HG02852 (cell line): ENCODE results near the gene MRPS5.

Source experiments
- ATAC-seq: cut with Tn5 transposase; IDR thresholded peaks from one replicate; pipeline ENCODE4 v1.9.1; 2021; ENCODE audit warnings: mild to moderate bottlenecking, moderate library complexity; ENCODE audit not compliant: unreplicated experiment

The MRPS5 gene

DNA sequence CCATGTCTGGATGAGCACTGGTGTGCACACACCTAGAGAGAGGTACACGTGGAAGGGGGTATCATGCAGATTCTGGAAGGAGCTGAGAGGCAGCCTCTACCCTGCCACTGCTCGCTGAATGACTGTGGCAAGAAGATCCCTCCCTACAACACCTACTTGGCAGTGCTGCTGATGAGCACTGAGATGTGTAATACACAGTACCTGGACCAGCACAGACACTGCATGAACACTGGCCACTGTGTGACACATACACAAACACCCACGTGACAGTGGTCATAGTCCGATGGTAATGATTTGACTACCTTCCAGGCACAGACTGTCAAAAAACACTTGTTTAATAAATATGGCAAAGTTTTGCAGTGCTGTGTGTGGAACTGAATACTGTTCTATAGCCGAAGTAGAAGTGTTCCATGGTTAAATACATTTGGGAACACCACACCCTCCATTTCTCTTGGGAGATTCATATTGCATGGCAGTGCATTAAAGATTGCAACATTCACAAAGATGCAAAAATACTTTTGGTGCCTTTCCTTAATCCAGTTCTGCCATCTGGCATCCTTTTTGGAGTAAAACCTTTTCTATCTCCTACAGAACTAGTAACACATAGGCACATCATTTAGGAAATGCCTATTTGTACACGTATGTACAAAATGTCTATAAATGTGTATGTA lies 29.6 kb downstream of the MRPS5 start:
- no peak for ATAC-seq

DNA sequence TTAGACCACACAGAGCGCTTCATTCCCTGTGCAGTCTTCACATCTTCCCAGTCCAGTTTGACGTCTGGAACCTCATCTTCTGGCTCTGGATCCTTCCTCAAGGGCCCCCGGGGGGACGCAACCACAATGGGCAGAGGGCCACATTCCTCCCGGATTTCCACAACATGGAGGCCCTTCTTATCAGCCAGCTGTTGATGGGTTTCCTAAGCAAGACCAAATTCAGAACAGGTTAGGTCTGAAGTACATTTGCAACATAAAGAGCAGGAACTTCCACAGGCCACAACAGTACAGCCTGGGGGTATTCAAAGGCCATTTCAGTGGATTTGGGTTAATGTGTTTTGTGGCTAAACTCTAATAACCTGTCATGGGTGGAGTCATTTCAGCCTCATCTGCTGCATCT lies 34.2 kb downstream of the MRPS5 start:
- no peak for ATAC-seq

DNA sequence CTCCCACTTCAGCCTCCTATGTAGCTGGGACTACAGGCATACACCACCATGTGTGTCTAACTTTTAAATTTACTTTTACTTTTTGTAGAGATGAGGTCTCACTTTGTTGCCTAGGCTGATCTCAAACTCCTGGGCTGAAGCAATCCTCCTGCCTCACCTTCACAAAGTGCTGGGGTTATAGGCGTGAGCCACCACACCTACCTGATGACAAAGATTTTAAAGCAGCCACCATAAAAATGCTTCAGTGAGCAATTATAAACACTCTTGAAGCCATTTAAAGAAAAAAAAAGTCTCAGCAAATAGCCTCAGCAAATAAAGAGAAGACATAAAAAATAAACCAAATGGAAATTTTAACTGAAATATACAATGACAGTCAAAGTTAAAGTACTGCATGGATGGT lies 35.6 kb downstream of the MRPS5 start:
- ATAC-seq, result no peak

DNA sequence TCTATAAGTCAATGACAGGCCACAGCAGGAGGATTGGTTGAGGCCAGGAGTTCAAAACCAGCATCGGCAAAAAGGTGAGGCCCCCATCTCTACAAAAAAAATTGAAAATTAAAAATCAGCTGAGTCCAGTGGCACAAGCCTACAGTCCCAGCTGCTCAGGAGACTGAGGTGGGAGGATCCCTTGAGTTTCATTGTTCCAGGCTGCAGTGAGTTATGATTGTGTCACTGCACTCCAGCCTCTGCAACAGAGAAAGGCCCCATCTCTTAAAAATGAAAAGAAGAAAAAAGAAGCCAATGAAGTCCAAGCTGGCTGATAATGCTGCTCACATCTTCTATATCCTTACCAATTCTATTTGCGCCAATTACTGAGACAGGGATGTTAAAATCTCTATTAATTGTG lies 39.1 kb downstream of the MRPS5 start:
- no peak for ATAC-seq

DNA sequence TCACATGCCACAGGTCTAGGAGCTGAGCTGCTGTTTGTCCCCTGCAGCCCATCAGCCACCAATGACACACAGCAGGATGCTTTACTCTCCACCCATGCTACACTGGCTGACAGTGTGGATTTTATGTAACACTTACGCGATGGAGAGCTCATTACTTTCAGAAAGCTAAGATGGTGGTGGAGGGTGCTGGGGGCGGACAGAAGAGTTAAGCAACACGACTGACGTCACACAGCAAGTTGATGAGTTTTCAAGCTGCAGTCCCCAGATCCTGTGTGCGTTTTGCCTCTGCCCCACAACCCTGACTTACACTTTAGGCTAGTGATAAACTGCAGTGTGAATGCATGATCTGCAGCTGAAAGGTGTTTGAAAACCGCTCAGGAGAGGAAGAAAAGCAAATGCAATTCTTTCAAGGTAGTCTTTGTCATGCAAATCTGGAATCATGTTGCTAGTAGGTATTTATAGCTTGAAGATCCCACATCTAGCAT lies 42.4 kb downstream of the MRPS5 start:
- ATAC-seq, result no peak

DNA sequence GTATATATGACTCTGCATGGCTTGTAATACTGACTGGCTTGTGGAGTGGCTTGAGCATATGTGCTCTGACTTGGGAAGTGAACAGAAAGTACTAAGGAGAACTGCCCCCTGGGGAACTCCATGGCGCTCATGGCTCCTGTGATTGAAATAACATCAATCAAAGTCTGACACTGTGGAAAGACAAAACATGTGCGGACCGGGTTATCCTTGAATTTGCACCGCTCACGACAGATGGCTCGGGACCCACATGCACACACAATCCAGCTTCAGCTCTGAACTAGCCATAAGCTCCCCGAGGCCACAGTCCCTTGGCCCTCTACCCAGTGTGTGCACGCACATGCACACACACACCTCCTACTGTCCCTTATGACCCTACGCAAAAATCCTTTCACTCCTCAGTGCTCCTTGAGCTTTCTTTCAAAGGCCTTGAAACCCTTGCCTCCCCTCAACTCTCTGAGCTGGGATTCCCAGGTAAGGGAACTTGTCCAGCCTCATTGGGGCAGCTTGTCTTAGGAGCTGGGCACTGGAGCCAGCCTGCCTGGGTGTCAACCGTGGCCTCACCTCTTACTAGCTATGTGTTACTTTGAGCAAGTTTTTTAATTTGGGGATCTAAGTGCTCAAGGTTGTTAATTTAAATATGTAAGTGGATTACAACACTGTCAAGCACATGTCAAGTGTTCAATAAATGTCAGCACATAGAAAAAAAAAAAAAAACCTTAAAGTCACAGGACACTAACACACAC lies 43.6 kb downstream of the MRPS5 start:
- no peak for ATAC-seq

DNA sequence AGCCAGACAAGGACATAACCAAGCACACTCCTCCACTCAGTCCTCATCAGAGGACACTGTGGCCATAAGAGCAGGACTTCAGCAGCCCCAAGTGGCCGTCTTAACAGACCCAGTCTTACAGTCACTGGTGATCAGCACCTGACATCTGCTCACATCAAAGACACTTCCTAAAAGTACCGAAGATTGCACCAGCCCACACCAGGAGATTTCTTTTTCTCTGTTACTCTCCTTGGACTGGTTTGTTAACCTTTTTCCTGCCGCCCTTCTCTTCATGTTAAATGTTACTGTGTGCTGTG lies 44.1 kb downstream of the MRPS5 start:
- no peak for ATAC-seq

DNA sequence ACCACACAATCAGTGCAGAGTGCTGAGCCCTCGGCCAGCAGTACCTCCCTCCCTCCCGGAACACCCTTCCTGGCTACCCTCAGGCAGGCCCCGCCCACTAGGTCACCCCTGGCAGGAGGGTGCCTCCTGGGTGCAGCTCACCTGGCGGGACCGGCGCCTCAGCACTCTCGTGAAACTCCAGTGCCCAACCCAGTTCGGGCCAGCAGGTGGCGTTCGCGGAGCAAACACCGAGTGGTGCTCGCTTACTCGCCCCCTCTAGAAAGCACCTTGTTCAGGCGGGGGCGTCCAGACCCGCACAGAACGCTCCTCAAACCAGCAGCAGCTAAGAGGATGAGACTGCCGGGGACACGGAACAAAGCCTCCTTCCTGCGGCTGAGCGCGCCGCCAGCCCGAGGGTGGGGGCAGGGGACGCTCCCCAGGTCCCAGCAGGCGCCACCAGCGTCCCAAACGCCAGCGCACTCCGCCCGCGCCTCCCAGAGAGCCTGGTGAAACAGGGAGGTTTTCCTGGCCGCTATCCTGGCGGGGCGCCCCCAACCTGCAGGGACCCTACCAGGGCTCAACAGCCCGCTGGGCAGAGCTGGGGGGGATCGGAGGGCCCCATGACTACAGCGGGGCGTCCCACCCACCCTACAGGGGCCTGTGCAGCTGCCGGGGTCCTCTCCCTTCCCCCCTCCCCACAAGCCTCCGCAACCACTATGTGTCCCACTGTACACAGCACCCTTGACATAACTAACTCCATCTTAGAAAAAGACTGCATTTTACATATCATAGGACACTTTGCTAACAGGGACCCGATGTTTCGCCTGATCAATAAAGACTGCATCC lies 44.7 kb downstream of the MRPS5 start:
- ATAC-seq, result peak; percentile 86

DNA sequence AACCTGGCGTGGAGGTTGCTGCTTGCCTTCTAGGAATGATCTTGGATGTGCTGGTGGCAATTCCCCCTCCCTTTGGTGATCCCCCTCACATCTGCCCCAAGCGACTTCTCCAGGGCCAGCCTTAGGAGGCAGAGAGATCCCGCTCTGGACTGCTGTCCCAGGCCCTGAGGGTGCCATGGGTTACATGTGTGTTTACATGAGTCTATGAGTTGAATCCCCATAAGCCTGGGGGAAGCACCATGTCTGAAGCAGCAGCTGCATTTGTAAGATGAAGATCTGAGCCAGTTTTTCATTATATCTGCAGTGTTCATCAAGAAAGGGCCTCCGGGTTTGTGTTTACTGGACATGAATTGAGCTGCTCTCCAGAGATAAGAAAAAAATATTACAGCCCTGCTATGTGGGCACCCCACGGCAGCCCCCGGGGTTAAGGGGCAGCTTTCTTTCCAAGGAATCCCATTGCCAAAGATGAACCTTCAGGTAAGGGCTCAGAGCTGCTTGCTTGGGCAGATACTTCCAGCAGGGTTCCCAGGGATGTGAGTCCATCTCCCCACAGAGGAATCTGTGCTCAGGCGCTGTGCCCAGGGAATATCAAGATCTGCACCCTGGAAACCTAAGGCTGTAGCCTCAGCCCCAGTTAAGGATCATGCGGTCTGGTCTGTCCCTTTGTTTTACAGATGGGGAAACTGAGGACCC lies 46.0 kb downstream of the MRPS5 start:
- no peak for ATAC-seq

DNA sequence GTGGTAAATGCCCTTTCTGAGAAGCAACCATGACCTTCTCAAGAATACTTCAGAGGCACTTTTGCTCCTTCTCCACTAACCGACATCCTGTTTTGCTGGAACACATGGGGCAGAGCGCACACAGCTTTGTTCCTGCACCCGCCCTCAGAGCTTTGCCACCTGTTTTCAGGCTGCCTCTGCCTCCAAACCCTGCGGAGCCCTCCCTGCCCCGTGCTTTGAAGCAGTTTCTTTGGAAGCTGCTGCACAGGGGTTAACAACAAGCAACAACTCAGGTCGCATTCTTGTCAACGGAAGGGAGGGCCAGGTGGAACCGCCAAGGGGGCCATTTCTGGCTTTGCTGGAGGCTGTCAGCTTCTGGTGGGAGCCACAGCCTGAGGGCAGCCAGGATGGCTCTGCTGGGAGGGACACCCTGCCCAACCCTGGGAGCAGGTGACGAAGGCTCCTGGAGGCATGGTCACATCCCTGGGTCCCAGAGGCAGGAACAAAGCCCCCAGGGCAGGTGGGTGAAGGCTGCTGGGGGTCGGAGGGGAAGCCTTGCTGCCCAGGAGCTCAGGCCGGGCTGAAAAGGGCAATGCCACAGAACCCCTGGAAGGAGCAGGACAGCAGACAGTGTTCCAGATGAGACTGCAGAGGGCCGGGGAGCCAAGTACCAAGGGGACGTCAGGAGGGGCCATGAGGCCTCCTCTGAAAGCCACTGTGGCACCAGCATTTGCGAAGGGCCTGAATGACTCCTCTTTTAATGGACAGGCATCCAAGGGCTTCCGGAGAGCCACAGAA lies 46.8 kb downstream of the MRPS5 start:
- ATAC-seq, result no peak

DNA sequence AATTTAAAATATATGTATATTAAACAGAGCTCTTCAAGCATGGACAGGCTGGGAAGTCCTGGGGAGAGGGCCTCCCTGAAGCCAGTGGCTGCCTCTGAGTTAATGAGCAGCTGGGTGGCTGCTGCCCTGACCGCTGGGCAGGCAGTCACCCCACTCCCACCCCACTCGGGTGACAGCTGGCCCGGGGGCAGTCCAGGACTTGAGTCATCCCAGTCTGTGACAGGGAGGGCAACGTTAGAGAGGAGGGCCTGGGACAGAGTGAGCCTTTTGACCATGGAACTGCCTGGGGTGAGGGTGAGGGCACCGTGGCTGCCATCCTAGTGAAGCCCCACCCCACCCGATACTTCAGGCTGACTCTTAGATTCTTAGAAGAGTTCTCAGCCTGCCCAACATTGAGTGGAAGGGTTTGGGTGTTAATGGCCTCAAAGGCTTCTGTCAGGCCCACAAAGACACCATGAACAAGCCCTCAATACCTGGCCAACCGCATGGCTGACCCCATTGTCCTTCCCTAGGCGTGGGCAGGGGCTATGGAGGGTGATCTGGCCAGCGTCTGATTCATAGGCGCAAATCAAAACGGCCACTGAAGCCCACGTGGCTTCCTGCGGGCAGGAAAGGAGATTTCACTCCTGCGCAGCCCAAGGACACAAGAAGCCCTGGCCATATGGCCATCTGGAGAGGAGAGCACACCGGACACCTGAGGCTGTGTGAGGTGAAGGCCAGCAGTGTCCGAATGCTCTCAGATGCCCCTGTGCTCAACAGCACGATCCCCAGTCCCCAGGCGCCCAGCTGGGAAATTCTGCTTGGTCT lies 47.5 kb downstream of the MRPS5 start:
- no peak for ATAC-seq

DNA sequence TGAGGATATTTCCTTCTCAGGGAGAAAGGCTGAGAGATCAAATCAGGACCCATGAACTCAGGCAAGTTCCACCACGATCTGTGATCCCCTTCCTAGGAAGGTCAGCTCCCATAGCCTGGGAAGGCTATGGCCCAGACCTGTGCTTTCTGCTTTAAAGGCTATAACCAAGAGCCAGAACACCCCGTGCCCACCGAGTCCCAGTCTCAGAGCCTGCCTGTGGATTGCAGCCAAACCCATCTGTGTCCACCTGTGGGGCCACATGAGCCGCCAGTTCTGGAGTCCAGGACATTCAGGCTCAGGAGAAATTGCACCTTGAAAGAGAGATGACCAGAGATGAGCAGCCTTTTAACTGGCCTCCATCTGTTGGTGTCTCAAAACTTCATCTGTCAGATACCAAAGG lies 49.2 kb downstream of the MRPS5 start:
- no peak for ATAC-seq

DNA sequence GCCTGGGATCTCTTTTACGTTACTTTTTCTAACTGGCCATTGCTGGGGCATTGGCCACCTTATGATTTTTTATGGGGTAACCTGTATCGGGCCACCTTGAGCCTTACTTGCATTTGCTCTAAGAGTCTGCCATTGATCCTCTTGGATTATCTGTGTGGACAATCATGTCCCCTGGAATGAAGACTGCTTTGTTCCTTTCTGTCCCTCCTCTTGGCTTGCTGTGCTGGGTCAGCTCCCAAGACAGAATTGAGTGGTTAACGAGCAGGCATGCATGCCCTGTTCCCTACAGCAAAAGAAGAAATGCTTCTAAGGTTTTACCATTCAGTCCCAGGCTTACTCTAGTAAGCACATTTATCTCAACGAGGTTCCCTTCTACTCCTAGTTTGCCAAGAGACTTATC lies 49.8 kb downstream of the MRPS5 start:
- ATAC-seq, result no peak

DNA sequence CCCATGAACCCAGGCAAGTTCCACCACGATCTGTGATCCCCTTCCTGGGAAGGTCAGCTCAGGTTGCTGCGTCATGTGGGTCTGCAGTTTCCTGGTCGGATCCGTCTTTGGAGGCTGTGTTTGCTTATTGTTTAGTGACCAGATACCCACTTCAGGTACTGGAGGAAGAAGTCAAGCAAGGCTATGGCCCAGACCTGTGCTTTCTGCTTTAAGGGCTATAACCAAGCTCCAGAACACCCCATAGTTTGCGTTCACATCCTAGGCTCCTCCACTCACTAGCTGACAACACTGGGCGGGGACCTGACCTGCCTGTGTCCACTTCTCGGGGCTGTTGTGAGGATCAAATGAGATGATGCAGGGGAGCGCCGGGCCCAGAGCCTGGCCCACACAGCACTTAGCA lies 52.1 kb downstream of the MRPS5 start:
- ATAC-seq, result no peak

DNA sequence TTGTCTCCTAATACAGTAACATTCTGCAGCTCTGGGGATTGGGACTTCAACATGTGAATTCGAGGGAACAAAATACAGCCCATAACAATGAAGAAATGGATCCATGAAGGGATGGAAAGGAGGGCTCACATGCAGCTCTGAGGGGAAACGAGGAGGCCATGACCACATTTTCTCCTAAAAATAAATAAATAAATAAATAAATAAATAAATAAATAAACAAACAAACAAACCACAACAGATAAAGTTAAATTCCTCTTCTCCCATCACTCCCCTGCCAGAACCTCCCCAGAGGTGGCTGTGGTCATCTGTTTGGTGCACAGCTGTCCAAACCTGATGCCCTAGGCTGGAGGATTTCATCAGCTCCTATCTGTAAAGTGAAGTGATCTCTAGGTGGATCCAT lies 53.4 kb downstream of the MRPS5 start:
- no peak for ATAC-seq

DNA sequence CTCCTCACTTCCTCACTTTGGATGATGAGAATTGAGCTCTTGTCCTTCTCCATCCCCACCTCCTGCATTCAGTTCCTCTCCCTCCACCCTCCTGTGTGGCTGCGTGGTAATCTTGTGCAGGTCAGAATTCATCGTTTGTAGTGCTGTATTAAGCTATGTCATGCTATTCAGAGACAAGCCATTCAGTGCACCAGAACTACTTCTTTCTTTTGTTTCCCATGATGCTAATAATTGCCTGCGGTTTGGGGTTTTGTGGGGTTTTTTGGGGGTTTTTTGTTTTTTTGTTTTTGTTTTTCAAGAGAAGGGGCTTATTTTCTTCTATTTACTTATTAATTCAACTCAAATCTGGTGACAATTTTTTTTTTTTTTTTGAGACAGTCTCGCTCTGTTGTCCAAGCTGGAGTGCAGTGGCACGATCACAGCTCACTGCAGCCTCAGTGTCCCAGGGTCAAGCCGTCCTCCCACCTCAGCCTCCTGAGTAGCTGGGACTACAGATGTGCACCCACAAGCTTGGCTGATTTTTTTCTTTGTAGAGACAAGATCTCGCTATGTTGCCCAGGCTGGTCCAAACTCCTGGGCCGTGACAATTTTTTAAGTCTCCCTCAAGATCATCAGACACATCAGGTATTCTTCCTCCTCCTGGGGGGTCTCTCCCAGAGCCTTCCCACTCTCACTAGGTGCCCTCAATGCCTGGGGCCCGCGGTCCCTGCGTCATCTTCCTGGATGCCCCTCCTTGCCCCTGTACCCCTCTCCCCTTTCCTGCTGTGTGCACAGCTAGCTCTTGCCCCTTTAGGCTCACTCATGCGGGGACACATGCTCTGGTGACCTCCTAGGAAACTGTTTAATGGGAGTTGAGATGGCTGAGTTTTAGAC lies 58.3 kb downstream of the MRPS5 start:
- peak; percentile 91 for ATAC-seq

DNA sequence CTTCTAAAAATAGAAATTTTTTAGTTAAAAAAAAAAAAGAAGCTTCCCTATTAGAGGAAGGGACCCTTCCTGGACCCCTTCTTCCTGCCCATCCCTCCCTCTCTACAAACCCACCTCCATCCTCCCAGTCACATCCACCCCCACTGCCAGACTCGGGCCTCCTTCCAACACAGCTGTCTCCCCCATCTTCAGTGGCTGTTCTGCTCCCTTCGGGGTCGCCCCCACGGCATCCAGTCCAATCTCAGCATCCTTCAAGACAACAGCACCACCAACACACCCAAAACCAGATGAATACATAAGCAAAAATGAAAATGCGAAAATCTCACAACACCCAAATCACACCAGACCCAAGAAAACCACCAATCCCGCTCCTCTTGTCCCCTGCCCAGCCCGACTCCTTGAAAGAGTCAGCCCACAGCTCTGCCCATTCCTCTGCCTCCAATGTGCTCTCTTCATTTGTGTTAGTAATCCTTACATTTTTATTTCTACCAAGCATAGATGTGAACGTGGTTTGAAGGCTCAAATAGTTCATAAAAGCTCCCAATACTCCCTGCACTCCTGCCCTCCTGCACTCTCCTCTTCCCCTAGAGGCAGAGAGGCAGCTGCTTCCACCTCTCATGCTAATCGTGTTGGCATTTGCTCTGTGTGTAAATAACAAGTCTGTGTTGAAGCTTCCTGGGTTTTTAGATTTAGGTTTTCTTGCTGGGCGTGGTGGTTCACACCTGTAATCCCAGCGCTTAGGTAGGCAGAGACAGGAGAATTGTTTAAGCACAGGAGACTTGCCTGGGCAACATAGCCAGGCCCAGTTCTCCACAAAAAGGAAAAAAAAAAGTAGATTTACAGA lies 59.1 kb downstream of the MRPS5 start:
- ATAC-seq, result peak; percentile 22

DNA sequence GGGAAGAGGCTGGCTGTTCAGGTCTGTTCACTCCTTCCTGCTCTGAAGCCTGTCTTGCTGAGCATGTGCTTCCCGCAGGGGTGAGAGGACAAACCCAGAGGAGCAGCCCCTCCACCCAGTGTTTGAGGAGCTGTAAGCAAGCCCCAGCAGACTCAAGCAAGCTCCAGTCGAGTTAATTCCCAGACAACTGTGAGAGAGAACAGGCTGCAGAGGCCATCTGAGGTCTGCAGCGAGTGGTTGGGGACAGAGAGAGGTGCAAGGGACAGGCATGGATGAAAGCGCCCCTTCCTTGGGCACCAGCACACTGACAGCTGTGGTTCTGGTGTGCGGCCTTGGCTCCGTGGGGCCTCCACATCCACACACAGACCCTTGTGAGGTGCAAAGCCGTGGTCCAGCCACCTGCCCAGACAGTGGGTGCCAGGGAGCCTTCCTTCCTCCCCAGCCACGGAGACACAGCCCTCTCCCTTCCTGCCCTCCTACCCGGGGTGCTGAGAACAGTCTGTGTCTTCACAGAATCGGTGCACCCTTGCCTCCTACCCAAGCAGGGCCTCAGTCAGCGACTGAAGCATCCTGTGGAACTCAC lies 59.9 kb downstream of the MRPS5 start:
- no peak for ATAC-seq
